HepG2 (cell line): ENCODE data around the gene ARHGEF3. TPM values are rescaled to one million over a fixed set of nuclear protein-coding genes. Genes with fewer than 3 reads are reported as not detected.

Experiments used
- CHD4 ChIP-seq: fragments of 200-600 bp; sonication (generic); IDR thresholded peaks from 2 replicates; pipeline ENCODE4 v1.7.0; 2017; ENCODE audit warnings: mild to moderate bottlenecking, low read length, borderline replicate concordance
- FOXP1 ChIP-seq, 2 experiments: fragments of 450-650 bp in 1 of 2; IDR thresholded peaks; 2 replicates each; pipeline ENCODE4 v1.6.1; 2017 to 2018; ENCODE audit warnings: antibody characterized with exemption in 1 of 2
- GLI4 ChIP-seq: sonication (generic); formaldehyde crosslinking; IDR thresholded peaks from 2 replicates; pipeline ENCODE4 v1.5.1; 2020; ENCODE audit warnings: missing genetic modification reagents, mild to moderate bottlenecking, moderate library complexity, borderline replicate concordance
- MEF2D ChIP-seq: sonication (generic); formaldehyde crosslinking; IDR thresholded peaks from 2 replicates; pipeline ENCODE4 v1.5.1; 2020; ENCODE audit warnings: mild to moderate bottlenecking, missing genetic modification reagents
- PLRG1 ChIP-seq: fragments of 450-650 bp; conservative IDR thresholded peaks from 2 replicates; pipeline ENCODE4 v1.6.1; 2016
- SIX4 ChIP-seq: sonication (generic); formaldehyde crosslinking; IDR thresholded peaks from 2 replicates; pipeline ENCODE4 v1.4.0; 2020; ENCODE audit warnings: missing genetic modification reagents
- SNAPC2 ChIP-seq: sonication (generic); formaldehyde crosslinking; IDR thresholded peaks from 2 replicates; pipeline ENCODE4 v1.8.1; 2022; ENCODE audit warnings: mild to moderate bottlenecking, missing genetic modification reagents
- SP140L ChIP-seq: sonication (generic); formaldehyde crosslinking; IDR thresholded peaks from 2 replicates; pipeline ENCODE4 v1.4.0; 2020; ENCODE audit warnings: missing genetic modification reagents, borderline replicate concordance
- SPEN ChIP-seq: sonication (generic); formaldehyde crosslinking; IDR thresholded peaks from 2 replicates; pipeline ENCODE4 v1.5.1; 2020; ENCODE audit warnings: low read depth, mild to moderate bottlenecking, missing genetic modification reagents
- SRSF4 ChIP-seq: fragments of 200-400 bp; formaldehyde crosslinking; IDR thresholded peaks from one replicate; pipeline ENCODE4 v1.6.1; 2018; ENCODE audit warnings: mild to moderate bottlenecking, low read depth, low read length, moderate library complexity; ENCODE audit not compliant: poor library complexity, severe bottlenecking
- TERF1 ChIP-seq: sonication (generic); formaldehyde crosslinking; IDR thresholded peaks from 2 replicates; pipeline ENCODE4 v1.8.0; 2022; ENCODE audit warnings: mild to moderate bottlenecking, missing genetic modification reagents, moderate library complexity
- ZBTB20 ChIP-seq: sonication (generic); formaldehyde crosslinking; IDR thresholded peaks from 2 replicates; pipeline ENCODE4 v1.8.1; 2023; ENCODE audit warnings: missing genetic modification reagents, low read depth, mild to moderate bottlenecking, borderline replicate concordance
- ZEB1 ChIP-seq: IDR thresholded peaks from 2 replicates; pipeline ENCODE4 v1.6.1; 2012; ENCODE audit warnings: mild to moderate bottlenecking, low read depth, inconsistent platforms; ENCODE audit not compliant: insufficient replicate concordance
- ZMAT3 ChIP-seq: sonication (generic); formaldehyde crosslinking; conservative IDR thresholded peaks from 2 replicates; pipeline ENCODE4 v1.7.0; 2021; ENCODE audit warnings: missing genetic modification reagents
- ZNF280B ChIP-seq: sonication (generic); formaldehyde crosslinking; IDR thresholded peaks from 2 replicates; pipeline ENCODE4 v1.5.0; 2020; ENCODE audit warnings: missing genetic modification reagents, mild to moderate bottlenecking, borderline replicate concordance
- ZNF441 ChIP-seq: sonication (generic); formaldehyde crosslinking; IDR thresholded peaks from 2 replicates; pipeline ENCODE4 v1.7.0; 2021; ENCODE audit warnings: missing genetic modification reagents, borderline replicate concordance
- ZNF451 ChIP-seq: sonication (generic); formaldehyde crosslinking; IDR thresholded peaks from 2 replicates; pipeline ENCODE4 v1.5.0; 2020; ENCODE audit warnings: mild to moderate bottlenecking, missing genetic modification reagents
- ZSCAN30 ChIP-seq: sonication (generic); formaldehyde crosslinking; IDR thresholded peaks from 2 replicates; pipeline ENCODE4 v1.5.0; 2020; ENCODE audit warnings: mild to moderate bottlenecking, missing genetic modification reagents
- polyA plus RNA-seq, 8 experiments: library from polyadenylated mRNA; depleted of rRNA in 3 of 8; stranded (reverse) in 7 of 8; unstranded in 1 of 8; fragments of >200 nt; fragmentation: Illumina TruSeq in 4 of 8; extraction: Trizol in 4 of 8; gene quantifications; 2 replicates each; pipeline versions ENCODE4 v1.2.1 to v1.2.3, GENCODE V29; 2011 to 2016; ENCODE audit warnings: low read depth in 4 of 8, missing spikeins in 1 of 8, mixed read lengths in 1 of 8; ENCODE audit not compliant: insufficient read depth in 1 of 8
- total RNA-seq, 5 experiments: library from RNA; depleted of rRNA; stranded (reverse); fragments of >200 nt; fragmentation: Illumina TruSeq; extraction: Trizol; gene quantifications; 2 replicates each; pipeline ENCODE4 v1.2.3, GENCODE V29; 2016; ENCODE audit warnings: low read depth in 1 of 5
- TF ChIP-seq, protein P1 (sequence below): sonication (generic); formaldehyde crosslinking; IDR thresholded peaks from 2 replicates; pipeline ENCODE4 v1.4.0; 2020; ENCODE audit warnings: missing genetic modification reagents
- TF ChIP-seq, protein P2 (sequence below): IDR thresholded peaks from 2 replicates; pipeline ENCODE4 v1.6.1; 2016; ENCODE audit warnings: low read depth, missing genetic modification reagents, missing compliant biosample characterization

ARHGEF3 gene
- total and polyA plus RNA-seq, 2 of the 13 experiments (the other 11 are each of a cell fraction or from before 2014, with no cell fraction given) = 14.8 to 23.1 TPM

- TF ChIP-seq ZNF280B (CRISPR knock-in tag) (no peak), PLRG1 (no peak), ZMAT3 (CRISPR knock-in tag) (no peak), ZSCAN30 (CRISPR knock-in tag) (no peak), FOXP1 (IDR thresholded peaks at IDR 0.05) (no peak), FOXP1 (CRISPR knock-in tag; IDR thresholded peaks at IDR 0.05) (peak; percentile 38; the same call in 1 of the 2 replicates), MEF2D (CRISPR knock-in tag) (no peak), SPEN (no peak), CHD4 (no peak), ZBTB20 (no peak), SRSF4 (no peak), SIX4 (CRISPR knock-in tag) (no peak), TERF1 (CRISPR knock-in tag) (no peak), SP140L (CRISPR knock-in tag) (no peak), GLI4 (no peak), ZEB1 (no peak), ZNF441 (CRISPR knock-in tag) (no peak), ZNF451 (CRISPR knock-in tag) (no peak), SNAPC2 (CRISPR knock-in tag) (no peak)
- TF ChIP-seq, protein P1, sequence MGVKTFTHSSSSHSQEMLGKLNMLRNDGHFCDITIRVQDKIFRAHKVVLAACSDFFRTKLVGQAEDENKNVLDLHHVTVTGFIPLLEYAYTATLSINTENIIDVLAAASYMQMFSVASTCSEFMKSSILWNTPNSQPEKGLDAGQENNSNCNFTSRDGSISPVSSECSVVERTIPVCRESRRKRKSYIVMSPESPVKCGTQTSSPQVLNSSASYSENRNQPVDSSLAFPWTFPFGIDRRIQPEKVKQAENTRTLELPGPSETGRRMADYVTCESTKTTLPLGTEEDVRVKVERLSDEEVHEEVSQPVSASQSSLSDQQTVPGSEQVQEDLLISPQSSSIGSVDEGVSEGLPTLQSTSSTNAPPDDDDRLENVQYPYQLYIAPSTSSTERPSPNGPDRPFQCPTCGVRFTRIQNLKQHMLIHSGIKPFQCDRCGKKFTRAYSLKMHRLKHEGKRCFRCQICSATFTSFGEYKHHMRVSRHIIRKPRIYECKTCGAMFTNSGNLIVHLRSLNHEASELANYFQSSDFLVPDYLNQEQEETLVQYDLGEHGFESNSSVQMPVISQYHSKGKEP (CRISPR knock-in tag) = no peak
- TF ChIP-seq, protein P2, sequence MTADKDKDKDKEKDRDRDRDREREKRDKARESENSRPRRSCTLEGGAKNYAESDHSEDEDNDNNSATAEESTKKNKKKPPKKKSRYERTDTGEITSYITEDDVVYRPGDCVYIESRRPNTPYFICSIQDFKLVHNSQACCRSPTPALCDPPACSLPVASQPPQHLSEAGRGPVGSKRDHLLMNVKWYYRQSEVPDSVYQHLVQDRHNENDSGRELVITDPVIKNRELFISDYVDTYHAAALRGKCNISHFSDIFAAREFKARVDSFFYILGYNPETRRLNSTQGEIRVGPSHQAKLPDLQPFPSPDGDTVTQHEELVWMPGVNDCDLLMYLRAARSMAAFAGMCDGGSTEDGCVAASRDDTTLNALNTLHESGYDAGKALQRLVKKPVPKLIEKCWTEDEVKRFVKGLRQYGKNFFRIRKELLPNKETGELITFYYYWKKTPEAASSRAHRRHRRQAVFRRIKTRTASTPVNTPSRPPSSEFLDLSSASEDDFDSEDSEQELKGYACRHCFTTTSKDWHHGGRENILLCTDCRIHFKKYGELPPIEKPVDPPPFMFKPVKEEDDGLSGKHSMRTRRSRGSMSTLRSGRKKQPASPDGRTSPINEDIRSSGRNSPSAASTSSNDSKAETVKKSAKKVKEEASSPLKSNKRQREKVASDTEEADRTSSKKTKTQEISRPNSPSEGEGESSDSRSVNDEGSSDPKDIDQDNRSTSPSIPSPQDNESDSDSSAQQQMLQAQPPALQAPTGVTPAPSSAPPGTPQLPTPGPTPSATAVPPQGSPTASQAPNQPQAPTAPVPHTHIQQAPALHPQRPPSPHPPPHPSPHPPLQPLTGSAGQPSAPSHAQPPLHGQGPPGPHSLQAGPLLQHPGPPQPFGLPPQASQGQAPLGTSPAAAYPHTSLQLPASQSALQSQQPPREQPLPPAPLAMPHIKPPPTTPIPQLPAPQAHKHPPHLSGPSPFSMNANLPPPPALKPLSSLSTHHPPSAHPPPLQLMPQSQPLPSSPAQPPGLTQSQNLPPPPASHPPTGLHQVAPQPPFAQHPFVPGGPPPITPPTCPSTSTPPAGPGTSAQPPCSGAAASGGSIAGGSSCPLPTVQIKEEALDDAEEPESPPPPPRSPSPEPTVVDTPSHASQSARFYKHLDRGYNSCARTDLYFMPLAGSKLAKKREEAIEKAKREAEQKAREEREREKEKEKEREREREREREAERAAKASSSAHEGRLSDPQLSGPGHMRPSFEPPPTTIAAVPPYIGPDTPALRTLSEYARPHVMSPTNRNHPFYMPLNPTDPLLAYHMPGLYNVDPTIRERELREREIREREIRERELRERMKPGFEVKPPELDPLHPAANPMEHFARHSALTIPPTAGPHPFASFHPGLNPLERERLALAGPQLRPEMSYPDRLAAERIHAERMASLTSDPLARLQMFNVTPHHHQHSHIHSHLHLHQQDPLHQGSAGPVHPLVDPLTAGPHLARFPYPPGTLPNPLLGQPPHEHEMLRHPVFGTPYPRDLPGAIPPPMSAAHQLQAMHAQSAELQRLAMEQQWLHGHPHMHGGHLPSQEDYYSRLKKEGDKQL (CRISPR knock-in tag) = 0 out of 2 replicates have a peak, but pooled peaks have one; percentile 29
Measured at GRCh38 chr3:56823984-56824703, 22.4 kb upstream of the ARHGEF3 start (continued).
